ENCODE data around the gene CLEC3B.

DNA sequence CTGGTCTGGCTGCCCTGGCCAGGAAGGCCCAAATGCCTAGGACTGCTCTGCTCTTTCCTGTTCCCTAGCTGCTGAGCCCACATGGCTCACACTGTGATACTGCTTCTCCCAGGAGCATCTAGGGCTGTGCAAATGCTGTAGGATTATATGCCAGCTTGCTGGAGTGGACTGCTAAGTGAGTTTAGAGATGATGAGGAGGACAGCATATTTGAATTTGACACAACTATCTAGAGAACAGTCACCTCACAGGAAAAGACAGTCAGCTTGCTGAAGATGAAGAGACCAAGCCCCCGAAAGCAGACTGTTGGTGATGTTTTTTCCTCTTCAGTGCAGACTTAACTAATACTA, 39.2 kb downstream of the CLEC3B start:
- TF ChIP-seq, protein P1, sequence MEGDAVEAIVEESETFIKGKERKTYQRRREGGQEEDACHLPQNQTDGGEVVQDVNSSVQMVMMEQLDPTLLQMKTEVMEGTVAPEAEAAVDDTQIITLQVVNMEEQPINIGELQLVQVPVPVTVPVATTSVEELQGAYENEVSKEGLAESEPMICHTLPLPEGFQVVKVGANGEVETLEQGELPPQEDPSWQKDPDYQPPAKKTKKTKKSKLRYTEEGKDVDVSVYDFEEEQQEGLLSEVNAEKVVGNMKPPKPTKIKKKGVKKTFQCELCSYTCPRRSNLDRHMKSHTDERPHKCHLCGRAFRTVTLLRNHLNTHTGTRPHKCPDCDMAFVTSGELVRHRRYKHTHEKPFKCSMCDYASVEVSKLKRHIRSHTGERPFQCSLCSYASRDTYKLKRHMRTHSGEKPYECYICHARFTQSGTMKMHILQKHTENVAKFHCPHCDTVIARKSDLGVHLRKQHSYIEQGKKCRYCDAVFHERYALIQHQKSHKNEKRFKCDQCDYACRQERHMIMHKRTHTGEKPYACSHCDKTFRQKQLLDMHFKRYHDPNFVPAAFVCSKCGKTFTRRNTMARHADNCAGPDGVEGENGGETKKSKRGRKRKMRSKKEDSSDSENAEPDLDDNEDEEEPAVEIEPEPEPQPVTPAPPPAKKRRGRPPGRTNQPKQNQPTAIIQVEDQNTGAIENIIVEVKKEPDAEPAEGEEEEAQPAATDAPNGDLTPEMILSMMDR (IDR thresholded peaks at IDR 0.05; ENCODE audit: low read length), result no peak
- TF ChIP-seq EZH2 (IDR thresholded peaks at IDR 0.05; ENCODE audit: borderline replicate concordance, low read length), result no peak
